Activated CD4-positive, CD25-positive, alpha-beta regulatory T cell treated with anti-CD3 and anti-CD28 coated beads, Interleukin-2, amount 50 U/mL, for 16 hours (primary cell): ENCODE results near the gene MT2A.
"Not testable (repeated sequence)": the region's sequence is repeated elsewhere in the genome, so short reads cannot be mapped to it uniquely, and the experiment has no call there.

Source experiments
- DNase-seq: peaks from one replicate; pipeline ENCODE4 v3.0.0-alpha.2; 2020; ENCODE audit warnings: low read depth, low spot score

Gene MT2A

DNA sequence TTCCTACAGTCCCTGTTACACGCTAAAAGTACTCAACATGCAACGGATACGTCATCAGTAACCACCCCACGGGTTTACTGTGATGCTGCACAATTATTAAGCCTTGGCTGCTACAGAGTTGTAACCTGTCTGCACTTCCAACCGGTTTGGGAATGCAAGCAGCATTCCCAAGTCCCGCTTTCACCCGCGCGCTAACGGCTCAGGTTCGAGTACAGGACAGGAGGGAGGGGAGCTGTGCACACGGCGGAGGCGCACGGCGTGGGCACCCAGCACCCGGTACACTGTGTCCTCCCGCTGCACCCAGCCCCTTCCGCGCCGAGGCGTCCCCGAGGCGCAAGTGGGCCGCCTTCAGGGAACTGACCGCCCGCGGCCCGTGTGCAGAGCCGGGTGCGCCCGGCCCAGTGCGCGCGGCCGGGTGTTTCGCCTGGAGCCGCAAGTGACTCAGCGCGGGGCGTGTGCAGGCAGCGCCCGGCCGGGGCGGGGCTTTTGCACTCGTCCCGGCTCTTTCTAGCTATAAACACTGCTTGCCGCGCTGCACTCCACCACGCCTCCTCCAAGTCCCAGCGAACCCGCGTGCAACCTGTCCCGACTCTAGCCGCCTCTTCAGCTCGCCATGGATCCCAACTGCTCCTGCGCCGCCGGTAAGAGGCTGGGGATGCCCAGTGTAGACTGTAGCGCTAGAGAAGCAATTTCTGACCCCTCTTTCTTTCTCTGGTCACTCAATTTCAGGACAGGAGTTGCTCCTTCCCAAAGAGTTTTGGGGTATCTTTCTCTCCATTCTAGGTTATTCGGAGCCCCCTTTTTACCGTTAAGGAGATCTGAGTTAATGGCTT is at the start of gene MT2A:
Gene MT2A (plus strand): TSS at position 542 of the 833 bp plus-strand sequence. CDS start 72 bp downstream, at position 614.
- DNase-seq, result peak; percentile 70

- no peak for DNase-seq
Measured at GRCh38 chr16:56559109-56559508, 49.3 kb upstream of the MT2A start.

GRCh38 chr16:56560447-56560846 is 47.9 kb upstream of the MT2A start:
- DNase-seq, result no peak

DNA sequence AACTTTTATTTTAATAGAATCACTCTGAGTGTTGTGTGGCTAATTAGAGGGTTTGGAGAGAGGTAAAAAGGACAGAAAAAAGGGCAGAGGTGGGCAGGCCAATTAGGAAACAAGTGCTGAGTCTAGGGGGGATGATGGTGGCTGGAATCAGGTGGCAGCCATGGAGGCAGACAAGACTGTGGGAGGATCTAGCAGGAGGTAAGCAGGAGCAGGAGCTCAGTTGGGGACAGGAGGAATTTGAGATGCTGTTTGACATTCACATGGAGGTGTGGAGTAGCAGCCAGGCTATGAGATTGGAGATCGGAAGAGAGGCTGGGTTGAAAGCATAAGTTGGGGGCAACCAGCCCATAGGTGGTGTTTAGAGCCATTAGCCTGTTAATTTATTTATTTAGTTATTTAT is 47.3 kb upstream of the MT2A start:
- DNase-seq, result no peak

DNA sequence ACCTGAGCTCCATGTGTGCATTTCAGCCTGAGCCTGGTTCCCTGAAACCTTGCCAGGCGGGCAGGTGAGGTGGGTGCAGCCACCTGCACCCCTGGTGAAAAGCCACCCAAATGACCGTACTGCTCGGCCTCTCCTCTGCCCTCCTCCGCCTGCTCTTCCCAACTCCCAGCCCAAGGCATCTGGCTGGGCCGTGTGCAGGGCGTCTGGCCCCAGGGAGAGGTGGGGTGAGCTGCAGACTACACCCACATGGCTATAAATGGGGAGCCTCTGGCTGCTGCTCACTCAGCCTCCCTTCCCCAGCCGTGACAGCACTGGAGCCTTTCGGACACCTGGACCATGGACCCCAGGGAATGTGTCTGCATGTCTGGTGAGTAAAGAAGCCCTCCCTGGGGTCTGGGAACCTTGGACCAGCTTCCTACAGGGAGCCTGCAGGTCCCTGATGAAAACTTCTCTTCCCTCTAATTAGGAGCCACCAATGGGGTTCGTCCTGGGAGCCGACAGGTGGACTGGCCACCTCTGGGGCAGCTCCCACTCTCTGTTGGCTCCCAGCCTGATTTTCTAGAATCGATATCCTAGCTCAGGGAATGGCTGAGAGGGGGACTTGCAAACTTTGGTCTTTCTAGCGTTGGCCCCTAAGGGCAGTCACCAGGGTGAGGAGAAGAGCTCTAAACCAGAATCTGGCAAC is 43.4 kb upstream of the MT2A start, which contains the start of gene MT4:
Gene MT4 (plus strand): TSS at position 281 of the 685 bp plus-strand sequence. CDS start 56 bp downstream, at position 337.
- DNase-seq, result no peak

DNA sequence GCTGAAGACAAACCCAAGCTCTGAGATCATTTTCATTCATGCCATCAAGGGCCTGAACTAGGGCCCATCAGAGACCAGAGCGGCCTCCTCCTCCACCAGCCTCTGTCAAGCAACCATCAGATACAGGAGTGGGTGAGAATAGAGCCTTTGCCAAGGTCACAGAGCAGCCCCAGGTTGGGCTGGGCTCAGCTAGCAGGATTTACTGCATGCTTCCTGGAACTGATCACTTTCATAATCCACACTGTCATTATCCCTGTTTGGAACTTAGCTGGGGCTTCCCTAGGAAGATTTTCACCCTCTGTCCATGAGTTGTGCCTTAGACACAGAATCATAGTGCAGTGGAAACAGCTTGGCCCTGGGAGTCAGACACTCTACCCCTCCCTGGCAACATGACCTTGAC is 38.4 kb upstream of the MT2A start:
- no peak for DNase-seq

DNA sequence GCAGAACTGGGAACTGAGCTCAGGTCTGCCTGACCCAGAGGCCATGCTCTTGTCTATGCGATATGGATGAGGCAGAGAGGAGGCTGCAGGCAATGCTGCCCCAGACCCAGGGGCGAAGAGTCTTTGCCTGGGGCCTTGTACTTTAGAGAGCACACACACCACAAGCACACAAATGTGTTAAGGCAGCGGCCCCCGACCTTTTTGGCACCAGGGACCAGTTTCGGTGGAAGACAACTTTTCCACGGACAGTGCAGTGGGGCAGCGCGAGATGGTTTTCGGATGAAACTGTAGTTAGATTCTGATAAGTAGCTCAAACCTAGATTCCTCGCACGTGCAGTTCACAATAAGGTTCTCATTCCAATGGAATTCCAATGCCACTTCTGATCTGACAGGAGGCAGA is 36.9 kb upstream of the MT2A start:
- no peak for DNase-seq

- DNase-seq, result no peak
Measured at GRCh38 chr16:56574625-56575024, 33.8 kb upstream of the MT2A start.

- DNase-seq, result peak; percentile 77
Measured at GRCh38 chr16:56576585-56577299, 31.6 kb upstream of the MT2A start.

GRCh38 chr16:56577300-56577625 is 31.1 kb upstream of the MT2A start:
- no peak for DNase-seq

- DNase-seq, result no peak
Measured at GRCh38 chr16:56580391-56581048, 27.9 kb upstream of the MT2A start.

GRCh38 chr16:56582911-56583310 is 25.5 kb upstream of the MT2A start:
- not testable (repeated sequence) for DNase-seq

DNA sequence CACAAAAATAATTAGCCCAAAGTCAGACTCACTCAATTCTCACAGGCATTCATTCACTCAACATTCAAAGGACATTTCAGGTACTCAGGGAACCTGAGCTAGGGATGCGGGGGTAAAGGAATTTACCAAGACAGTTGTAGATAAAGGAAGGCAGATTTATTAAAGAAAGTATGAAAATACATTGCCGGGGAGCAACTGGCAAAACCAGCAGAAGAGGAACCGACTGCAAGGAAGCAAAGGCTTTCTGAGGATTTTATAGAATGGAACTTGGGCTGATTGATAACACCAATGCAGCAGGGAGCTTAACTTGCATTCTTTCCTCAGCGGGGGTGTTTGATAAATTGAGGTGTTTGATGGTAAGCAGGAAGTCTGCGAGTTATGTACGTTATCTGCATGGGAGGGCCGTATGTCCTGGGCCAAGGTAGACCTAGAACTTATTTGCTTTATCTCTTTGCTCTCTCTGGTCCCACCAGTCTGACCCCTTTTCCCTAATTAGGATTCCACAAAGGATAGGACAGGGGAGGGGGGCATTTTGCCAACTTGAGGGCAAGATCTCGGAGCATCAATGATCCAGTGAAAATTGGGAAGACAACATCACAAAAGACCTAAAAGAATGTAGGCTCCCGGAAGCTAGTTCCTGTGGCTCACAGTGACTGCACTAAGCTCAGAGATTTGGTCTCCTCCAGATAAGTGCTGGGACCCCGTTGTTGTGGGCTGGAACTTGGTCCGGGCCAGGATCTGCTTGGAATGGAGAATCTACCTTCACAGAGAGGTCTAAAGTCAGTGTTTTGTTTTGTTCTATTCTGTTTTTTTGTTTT is 24.8 kb upstream of the MT2A start:
- no peak for DNase-seq

GRCh38 chr16:56584276-56584675 is 24.1 kb upstream of the MT2A start:
- DNase-seq, result no peak

DNA sequence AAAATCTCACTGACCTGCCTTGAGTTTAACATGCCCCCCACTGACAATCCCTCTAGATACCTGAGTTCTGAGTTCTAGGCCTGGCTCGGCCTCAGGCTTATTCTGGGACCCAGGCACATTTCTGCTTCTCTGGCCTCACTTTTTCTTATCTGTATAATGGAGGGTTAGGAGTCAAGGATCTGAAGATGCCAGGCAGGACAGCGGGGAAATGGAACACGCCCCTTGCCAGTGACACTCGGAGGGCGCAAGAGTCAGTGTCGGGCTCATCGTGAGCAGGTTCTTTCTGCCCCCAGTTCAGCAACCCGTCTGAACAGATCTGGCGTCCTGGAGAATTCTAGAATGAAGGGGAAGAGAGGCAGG is 19.6 kb upstream of the MT2A start:
- no peak for DNase-seq

- DNase-seq, result no peak
Measured at GRCh38 chr16:56589141-56590039, 19.0 kb upstream of the MT2A start, which contains the start of gene MT3. MT3 (plus strand) TSS chr16:56589528; CDS start chr16:56589591, 63 bp downstream.

DNA sequence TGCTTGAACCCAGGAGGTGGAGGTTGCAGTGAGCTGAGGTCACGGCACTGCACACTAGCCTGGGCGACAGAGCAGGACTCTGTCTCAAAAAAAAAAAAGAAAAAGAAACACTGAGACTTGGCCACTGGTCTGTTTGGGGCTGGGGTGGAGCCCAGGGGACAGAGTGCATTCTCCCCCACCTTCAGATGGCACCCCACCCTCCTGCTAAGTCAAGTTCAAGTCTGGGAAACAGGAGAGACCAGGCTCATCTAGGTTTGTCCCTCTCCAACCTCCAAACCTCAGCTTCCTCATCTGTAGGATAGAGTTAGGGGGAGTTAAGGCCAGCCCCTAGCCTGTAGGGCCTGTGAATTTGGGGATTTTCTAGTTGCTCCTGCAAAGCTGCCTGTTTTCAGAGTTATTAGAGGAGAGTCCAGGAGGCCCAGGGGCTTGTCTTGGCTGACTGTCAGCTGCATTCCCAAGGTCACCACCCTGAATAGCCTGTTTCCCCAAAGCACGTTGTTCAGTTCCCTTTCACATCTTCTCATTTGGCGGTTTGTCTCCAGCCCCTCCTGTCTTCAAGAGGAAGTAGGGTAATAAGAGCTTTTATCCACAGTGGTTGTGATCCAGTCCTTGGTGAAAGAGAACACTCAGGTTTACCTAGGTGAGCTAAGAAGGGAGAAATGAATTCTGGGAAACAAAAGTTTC is 16.9 kb upstream of the MT2A start:
- no peak for DNase-seq

DNA sequence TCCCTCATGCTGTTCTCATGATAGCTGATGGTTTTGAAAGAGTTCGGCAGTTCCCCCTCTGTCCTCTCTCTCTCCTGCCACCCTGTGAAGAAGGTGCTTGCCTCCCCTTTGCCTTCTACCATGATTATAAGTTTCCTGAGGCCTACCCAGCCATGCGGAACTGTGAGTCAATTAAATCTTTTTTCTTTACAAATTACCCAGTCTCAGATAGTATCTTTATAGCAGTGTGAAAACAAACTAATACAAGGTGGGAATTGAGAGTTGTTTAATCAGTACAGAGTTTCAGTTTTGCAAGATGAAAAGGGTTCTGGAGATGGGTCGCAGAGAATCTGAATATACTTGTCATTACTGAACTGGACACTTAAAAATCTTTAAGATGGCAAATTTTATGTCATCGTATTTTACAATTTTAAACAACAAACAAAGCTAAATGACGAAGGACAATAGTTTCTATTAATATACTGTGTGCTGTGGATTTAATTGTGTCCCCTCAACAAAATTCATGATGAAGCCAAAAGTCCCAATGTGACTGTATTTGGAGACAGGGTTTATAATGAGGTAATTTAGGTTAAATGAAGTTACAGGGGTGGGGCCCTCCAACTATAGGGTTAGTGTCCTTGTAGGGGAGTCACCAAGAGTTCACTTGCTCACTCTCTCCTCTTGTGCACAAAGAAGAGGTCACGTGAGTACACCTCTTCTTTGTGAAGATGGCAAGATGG is 14.7 kb upstream of the MT2A start:
- no peak for DNase-seq

GRCh38 chr16:56594292-56594619 is 14.1 kb upstream of the MT2A start:
- DNase-seq, result no peak
